Measurements from ENCODE around the gene PLEKHH3. TPM values are rescaled to one million over a fixed set of nuclear protein-coding genes. Genes with fewer than 3 reads are reported as not detected.
"Not testable (repeated sequence)": the region's sequence is repeated elsewhere in the genome, so short reads cannot be mapped to it uniquely, and the experiment has no call there.

The PLEKHH3 gene
- total and polyA plus RNA-seq, 2 of the 4 experiments (the other 2 are of a cell fraction), result 2.9 to 10.5 TPM

DNA sequence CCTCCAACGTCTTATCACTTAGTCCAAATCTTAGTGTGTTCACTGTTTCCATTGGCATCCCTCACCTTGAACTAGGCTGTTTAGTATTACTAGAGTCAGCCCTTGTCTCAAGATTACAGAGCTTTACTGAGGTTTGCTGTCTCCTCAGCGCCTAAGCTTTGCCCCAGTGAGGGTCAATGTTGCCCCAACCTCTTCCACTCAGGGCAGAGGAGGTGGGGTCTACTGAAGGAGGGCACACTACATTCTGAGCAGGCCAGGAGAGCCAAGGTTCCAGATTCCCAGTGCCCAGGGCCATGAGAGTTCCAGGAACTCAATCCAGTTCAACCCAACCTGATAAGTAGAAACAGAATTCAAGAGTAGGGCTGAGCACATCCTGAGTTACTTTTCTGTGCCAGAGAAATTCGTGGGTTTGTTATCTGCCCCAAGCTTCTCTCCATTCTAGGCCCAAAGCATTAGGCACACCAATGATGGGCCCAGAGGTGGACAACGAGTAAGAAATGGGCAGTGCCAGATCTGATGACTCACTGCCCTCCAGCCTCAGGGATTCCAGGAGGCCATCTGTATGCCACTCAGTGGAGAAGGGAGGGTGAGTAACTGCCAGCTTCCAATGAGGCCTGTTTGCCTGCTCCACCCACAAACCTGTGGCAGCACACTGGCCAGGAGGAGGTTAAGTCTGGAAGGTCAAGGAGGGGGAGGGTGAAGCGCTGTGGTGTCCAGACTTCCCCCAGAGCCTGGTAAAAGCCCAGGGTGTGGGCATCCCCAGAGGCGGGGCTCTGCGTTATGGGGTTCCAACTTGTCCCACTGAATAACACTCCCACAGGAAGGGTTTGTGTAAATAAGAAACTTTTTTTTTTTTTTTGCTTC is 9.5 kb downstream of the PLEKHH3 start:
- no peaks in the 10 kb centered on the region for H3K27me3 ChIP-seq (ENCODE audit: control insufficient read depth, insufficient read depth, low read length)
- H3K4me3 ChIP-seq (ENCODE audit: insufficient read depth, low read depth, low read length), result no peak overlapping the region
- H2BK120ac ChIP-seq (ENCODE audit: low read depth, low read length), result no peak overlapping the region
- 33% methylated on average over 2 of the region's 7 CpGs; no CpG with 5 or more reads in 1 of the 2 experiments for WGBS, 2 experiments (ENCODE audit: extremely low coverage in 2 of 2, insufficient read length in 1 of 2)
- peak overlapping the region; percentile 12; the same call in 1 of the 2 replicates for H3K4ac ChIP-seq (ENCODE audit: low read depth, low read length)
- peaks cover 61% of the 10 kb centered on the region for H3K36me3 ChIP-seq (ENCODE audit: control insufficient read depth, insufficient read depth, low read length)
- in situ Hi-C loops (cut with MboI; ENCODE audit: low sequenced_read_pairs), result no loop called here
- peak overlapping the region; percentile 41 for H2BK5ac ChIP-seq (ENCODE audit: low read depth, low read length, poor library complexity, severe bottlenecking)
- peak overlapping the region; percentile 3; the same call in 1 of the 2 replicates for H2AK5ac ChIP-seq (ENCODE audit: low read depth, low read length)
- dilution Hi-C loops (cut with HindIII; ENCODE audit: low sequenced_read_pairs, unreplicated experiment), result no loop called here
- H2AK9ac ChIP-seq (replicated peaks; ENCODE audit: low read depth, low read length, poor library complexity), result peak overlapping the region; percentile 1
- no peak overlapping the region for H4K91ac ChIP-seq (ENCODE audit: insufficient read depth, low read depth, low read length)
- peak; percentile 90 for ATAC-seq (ENCODE audit: low read depth)
- H3K23ac ChIP-seq (ENCODE audit: low read depth, low read length), result no peak overlapping the region
- DNase-seq, result peak; percentile 73
- no peak overlapping the region for H3K9ac ChIP-seq (ENCODE audit: low read depth, low read length)
- H3K27ac ChIP-seq (ENCODE audit: insufficient read depth, low read length), result peak overlapping the region; percentile 46; the same call in 1 of the 2 replicates
- no peak overlapping the region for H3K4me2 ChIP-seq (ENCODE audit: low read depth, low read length)
- H3K18ac ChIP-seq (ENCODE audit: low read depth, low read length), result no peak overlapping the region
- H2BK15ac ChIP-seq (ENCODE audit: low read depth, low read length), result no peak overlapping the region
- H4K20me1 ChIP-seq (ENCODE audit: insufficient read depth, low read length), result peaks cover 16% of the 10 kb centered on the region
- H3K9me1 ChIP-seq (ENCODE audit: insufficient read depth, low read length), result peaks cover 9% of the 10 kb centered on the region; the same call in 1 of the 2 replicates
- peak overlapping the region; percentile 44 for H2AFZ ChIP-seq (replicated peaks; ENCODE audit: low read length, poor library complexity)
- peaks cover 10% of the 10 kb centered on the region for H3K4me1 ChIP-seq (ENCODE audit: control insufficient read depth, insufficient read depth, low read length)
- ChIA-PET POLR2A (ENCODE audit: unreplicated experiment) (no interaction called here), CTCF (interaction anchor here (0.8 to 1.1 kb wide), 2 partner anchors 15 to 90 kb away, joined by 5 to 9 read pairs; partner anchors contain the start of gene PSMC3IP)
- no peaks in the 10 kb centered on the region for H3K9me3 ChIP-seq (ENCODE audit: control insufficient read depth, insufficient read depth, low read length)
- H4K8ac ChIP-seq (ENCODE audit: low read depth in 2 of 2, low read length in 2 of 2), result peak overlapping the region in 1 of 2 experiments; percentile 23; a peak in 1 of 4 replicates
- H3K56ac ChIP-seq (ENCODE audit: extremely low read depth, insufficient read depth, low read length), result no peak overlapping the region
- BruUV-seq (replicated peaks), result no TSS peak
- H3K79me1 ChIP-seq (ENCODE audit: low read depth in 1 of 2, low read length in 2 of 2), result peaks cover 2 to 36% of the 10 kb centered on the region in 2 experiments; a peak in 2 of 4 replicates
- intact Hi-C loops (cut with micrococcal nuclease), result no loop called here
- H2BK20ac ChIP-seq (ENCODE audit: low read depth, low read length), result 0 out of 2 replicates have a peak overlapping the region, but pooled peaks have one; percentile 12
- H3K14ac ChIP-seq (replicated peaks; ENCODE audit: low read depth, low read length), result no peak overlapping the region; the same call in 1 of the 2 replicates
- no peak overlapping the region for H4K5ac ChIP-seq (ENCODE audit: low read depth, low read length)
- TF ChIP-seq, protein P1, sequence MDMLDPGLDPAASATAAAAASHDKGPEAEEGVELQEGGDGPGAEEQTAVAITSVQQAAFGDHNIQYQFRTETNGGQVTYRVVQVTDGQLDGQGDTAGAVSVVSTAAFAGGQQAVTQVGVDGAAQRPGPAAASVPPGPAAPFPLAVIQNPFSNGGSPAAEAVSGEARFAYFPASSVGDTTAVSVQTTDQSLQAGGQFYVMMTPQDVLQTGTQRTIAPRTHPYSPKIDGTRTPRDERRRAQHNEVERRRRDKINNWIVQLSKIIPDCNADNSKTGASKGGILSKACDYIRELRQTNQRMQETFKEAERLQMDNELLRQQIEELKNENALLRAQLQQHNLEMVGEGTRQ (IDR thresholded peaks at IDR 0.05; ENCODE audit: low read depth, low read length), result no peak
- TF ChIP-seq FOS (IDR thresholded peaks at IDR 0.05; ENCODE audit: low read depth, low read length), result peak; percentile 68
- no peak for TF ChIP-seq MAZ (IDR thresholded peaks at IDR 0.05; ENCODE audit: borderline replicate concordance, low read depth, low read length)
- TF ChIP-seq RCOR1 (IDR thresholded peaks at IDR 0.05; ENCODE audit: insufficient replicate concordance, low read length), result no peak
- TF ChIP-seq NFE2L2 (IDR thresholded peaks at IDR 0.05; ENCODE audit: low read depth, low read length), result 0 out of 2 replicates have a peak, but pooled peaks have one; percentile 3

DNA sequence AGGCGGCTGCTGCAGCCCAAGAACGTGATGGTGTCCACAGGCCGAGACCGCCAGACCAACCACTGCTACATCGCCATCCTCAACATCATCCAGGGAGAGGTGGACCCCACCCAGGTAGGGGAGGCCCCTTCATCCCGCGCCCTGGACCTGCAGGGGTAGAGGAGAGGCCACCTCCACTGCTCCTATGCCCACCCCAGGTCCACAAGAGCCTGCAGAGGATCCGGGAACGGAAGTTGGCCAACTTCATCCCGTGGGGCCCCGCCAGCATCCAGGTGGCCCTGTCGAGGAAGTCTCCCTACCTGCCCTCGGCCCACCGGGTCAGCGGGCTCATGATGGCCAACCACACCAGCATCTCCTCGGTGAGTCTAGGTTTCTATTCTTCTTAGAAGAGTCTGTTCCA is 10.7 kb downstream of the PLEKHH3 start:
- H3K4me2 ChIP-seq (ENCODE audit: low read depth, low read length); H4K8ac ChIP-seq (ENCODE audit: low read depth in 2 of 2, low read length in 2 of 2); H2BK120ac ChIP-seq (ENCODE audit: low read depth, low read length); H3K27ac ChIP-seq (ENCODE audit: insufficient read depth, low read length); in situ Hi-C loops (cut with MboI; ENCODE audit: low sequenced_read_pairs); dilution Hi-C loops (cut with HindIII; ENCODE audit: low sequenced_read_pairs, unreplicated experiment); H3K18ac ChIP-seq (ENCODE audit: low read depth, low read length); H3K9me3 ChIP-seq (ENCODE audit: control insufficient read depth, insufficient read depth, low read length); H2AK5ac ChIP-seq (ENCODE audit: low read depth, low read length); H2AK9ac ChIP-seq (replicated peaks; ENCODE audit: low read depth, low read length, poor library complexity); H2AFZ ChIP-seq (replicated peaks; ENCODE audit: low read length, poor library complexity); H2BK5ac ChIP-seq (ENCODE audit: low read depth, low read length, poor library complexity, severe bottlenecking); DNase-seq; H3K4me3 ChIP-seq (ENCODE audit: insufficient read depth, low read depth, low read length); H3K23ac ChIP-seq (ENCODE audit: low read depth, low read length); ATAC-seq (ENCODE audit: low read depth); CTCF ChIA-PET; H4K5ac ChIP-seq (ENCODE audit: low read depth, low read length); H4K91ac ChIP-seq (ENCODE audit: insufficient read depth, low read depth, low read length); H3K56ac ChIP-seq (ENCODE audit: extremely low read depth, insufficient read depth, low read length); H3K14ac ChIP-seq (replicated peaks; ENCODE audit: low read depth, low read length); H3K4ac ChIP-seq (ENCODE audit: low read depth, low read length); POLR2A ChIA-PET (ENCODE audit: unreplicated experiment); H3K9ac ChIP-seq (ENCODE audit: low read depth, low read length); intact Hi-C loops (cut with micrococcal nuclease); H3K27me3 ChIP-seq (ENCODE audit: control insufficient read depth, insufficient read depth, low read length); H2BK20ac ChIP-seq (ENCODE audit: low read depth, low read length); H2BK15ac ChIP-seq (ENCODE audit: low read depth, low read length): not testable (repeated sequence)
- Histone ChIP-seq H3K79me1 (ENCODE audit: low read depth in 1 of 2, low read length in 2 of 2) (peaks cover 2 to 39% of the 10 kb centered on the region in 2 experiments; a peak in 2 of 4 replicates), H4K20me1 (ENCODE audit: insufficient read depth, low read length) (peaks cover 16% of the 10 kb centered on the region), H3K4me1 (ENCODE audit: control insufficient read depth, insufficient read depth, low read length) (peaks cover 10% of the 10 kb centered on the region), H3K36me3 (ENCODE audit: control insufficient read depth, insufficient read depth, low read length) (peaks cover 55% of the 10 kb centered on the region), H3K9me1 (ENCODE audit: insufficient read depth, low read length) (peaks cover 15% of the 10 kb centered on the region; the same call in 1 of the 2 replicates)
- TSS peak; percentile 38 for BruUV-seq (replicated peaks)
- 100% methylated on average over 1 of the region's 16 CpGs; no CpG with 5 or more reads in 1 of the 2 experiments for WGBS, 2 experiments (ENCODE audit: extremely low coverage in 2 of 2, insufficient read length in 1 of 2)
